ENCODE results near the gene CTNS.
"Not testable (repeated sequence)": the region's sequence is repeated elsewhere in the genome, so short reads cannot be mapped to it uniquely, and the experiment has no call there.

The CTNS gene

GRCh38 chr17:3688852-3689261 lies 52.3 kb downstream of the CTNS start:
- no peak for DNase-seq

- no peak for DNase-seq
Measured at GRCh38 chr17:3689262-3690093, 52.9 kb downstream of the CTNS start.

- no peak for DNase-seq
Measured at GRCh38 chr17:3690094-3690715, 53.6 kb downstream of the CTNS start.

GRCh38 chr17:3691617-3692067 lies 55.1 kb downstream of the CTNS start:
- no peak for DNase-seq

GRCh38 chr17:3692346-3692745 lies 55.8 kb downstream of the CTNS start:
- no peak for DNase-seq

- DNase-seq, result no peak
Measured at GRCh38 chr17:3693141-3693540, 56.6 kb downstream of the CTNS start.

GRCh38 chr17:3693829-3694231 lies 57.3 kb downstream of the CTNS start:
- DNase-seq, result no peak

GRCh38 chr17:3695129-3695722 lies 58.7 kb downstream of the CTNS start:
- no peak for DNase-seq

GRCh38 chr17:3695723-3696411 lies 59.3 kb downstream of the CTNS start, which contains the start of gene P2RX5:
P2RX5 (minus strand) TSS chr17:3696155; CDS start chr17:3696005, 150 bp downstream.
- no peak for DNase-seq

- no peak for DNase-seq
Measured at GRCh38 chr17:3697103-3697476, 60.5 kb downstream of the CTNS start.

GRCh38 chr17:3698139-3698538 lies 61.6 kb downstream of the CTNS start:
- no peak for DNase-seq

- DNase-seq, result no peak
Measured at GRCh38 chr17:3699951-3700350, 63.4 kb downstream of the CTNS start.

GRCh38 chr17:3702041-3702539 lies 65.5 kb downstream of the CTNS start:
- DNase-seq, result not testable (repeated sequence)

- no peak for DNase-seq
Measured at GRCh38 chr17:3704931-3705717, 68.6 kb downstream of the CTNS start.

GRCh38 chr17:3705718-3705984 lies 69.1 kb downstream of the CTNS start:
- DNase-seq, result not testable (repeated sequence)

- no peak for DNase-seq
Measured at GRCh38 chr17:3708366-3708765, 71.8 kb downstream of the CTNS start.

GRCh38 chr17:3710951-3711383 lies 74.4 kb downstream of the CTNS start:
- peak; percentile 43 for DNase-seq
